NCI-H526 treated with DMSO at 0.1 percent for 48 hours (cell line): Measurements from ENCODE around the gene SNAPIN.

Experiments
- DNase-seq: peaks from one replicate; lab custom pipeline; 2025; lab: John Stamatoyannopoulos, UW

The SNAPIN gene

GRCh38 chr1:153678519-153679336, 20.2 kb downstream of the SNAPIN start, which contains the start of gene NPR1:
Gene NPR1, plus strand, starts transcription at chr1:153678688. Its CDS starts 421 bp downstream, at chr1:153679109.
- peak; percentile 47 for DNase-seq

GRCh38 chr1:153679337-153680119, 21.0 kb downstream of the SNAPIN start:
- DNase-seq = no peak

DNA sequence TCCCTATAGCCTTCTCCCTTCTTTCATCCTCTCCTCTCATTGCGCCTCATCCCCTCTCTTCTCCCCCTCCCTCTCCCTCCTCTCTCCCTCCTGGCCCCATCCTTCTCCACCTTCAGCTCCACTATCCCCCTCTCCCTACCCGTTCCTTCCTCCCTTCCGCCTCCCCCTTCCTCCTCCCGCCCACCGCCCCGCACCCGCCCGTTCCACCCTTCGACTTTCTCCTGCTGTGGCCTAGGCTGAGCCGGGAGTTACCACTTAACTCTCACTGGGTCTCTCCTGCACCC, 21.6 kb downstream of the SNAPIN start:
- no peak for DNase-seq

- DNase-seq = no peak
Measured at GRCh38 chr1:153682730-153683129, 24.2 kb downstream of the SNAPIN start.

GRCh38 chr1:153683854-153684253, 25.4 kb downstream of the SNAPIN start:
- DNase-seq = no peak

GRCh38 chr1:153684892-153685291, 26.4 kb downstream of the SNAPIN start:
- no peak for DNase-seq

- no peak for DNase-seq
Measured at GRCh38 chr1:153685544-153686340, 27.2 kb downstream of the SNAPIN start.

DNA sequence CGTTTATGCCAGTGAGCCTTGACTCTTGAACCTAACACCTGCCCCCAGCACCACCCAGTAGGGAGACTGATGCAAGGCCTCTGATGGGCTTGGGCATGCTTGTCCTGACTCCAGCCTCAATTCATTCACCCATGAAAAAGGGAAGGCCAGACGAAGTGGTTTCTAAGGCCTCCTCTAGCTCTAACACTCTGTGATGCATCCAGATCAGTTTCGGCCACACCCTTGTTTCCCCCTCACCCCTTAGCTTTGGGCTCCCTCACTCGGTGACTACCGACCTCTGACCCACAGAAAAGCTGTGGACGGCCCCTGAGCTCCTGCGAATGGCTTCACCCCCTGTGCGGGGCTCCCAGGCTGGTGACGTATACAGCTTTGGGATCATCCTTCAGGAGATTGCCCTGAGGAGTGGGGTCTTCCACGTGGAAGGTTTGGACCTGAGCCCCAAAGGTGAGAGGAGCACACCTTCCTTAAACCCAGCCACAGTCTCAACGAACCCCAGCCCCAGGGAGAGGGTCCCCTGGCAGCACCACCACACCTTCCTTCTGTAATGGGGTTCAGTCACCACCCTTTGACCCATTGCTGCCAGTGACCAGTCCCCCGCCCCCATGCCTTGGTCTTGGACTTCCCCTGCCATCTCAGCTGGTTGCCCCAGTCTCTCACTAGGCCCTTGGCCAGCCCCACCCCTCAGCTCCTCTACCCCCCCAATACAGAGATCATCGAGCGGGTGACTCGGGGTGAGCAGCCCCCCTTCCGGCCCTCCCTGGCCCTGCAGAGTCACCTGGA, 29.0 kb downstream of the SNAPIN start:
- DNase-seq = no peak

DNA sequence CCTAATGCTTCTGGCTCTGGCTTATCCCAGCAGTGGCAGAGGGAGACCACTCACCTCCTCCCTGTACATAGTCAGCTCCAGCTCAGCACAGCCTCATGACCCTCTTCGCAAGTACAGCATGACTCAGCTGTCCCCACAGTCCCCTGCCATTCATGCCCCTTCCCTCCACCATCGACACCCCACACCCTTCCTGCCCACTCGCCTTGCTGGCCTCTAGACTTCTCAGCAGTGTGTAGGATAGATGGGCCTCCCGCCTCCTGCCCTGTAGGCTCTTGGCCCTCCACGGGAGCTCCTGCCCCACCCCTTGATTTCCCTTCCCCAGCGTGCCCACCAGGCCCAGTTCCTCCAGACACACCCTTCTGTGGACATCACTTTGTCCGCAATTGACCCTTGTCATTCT, 29.8 kb downstream of the SNAPIN start:
- no peak for DNase-seq

DNA sequence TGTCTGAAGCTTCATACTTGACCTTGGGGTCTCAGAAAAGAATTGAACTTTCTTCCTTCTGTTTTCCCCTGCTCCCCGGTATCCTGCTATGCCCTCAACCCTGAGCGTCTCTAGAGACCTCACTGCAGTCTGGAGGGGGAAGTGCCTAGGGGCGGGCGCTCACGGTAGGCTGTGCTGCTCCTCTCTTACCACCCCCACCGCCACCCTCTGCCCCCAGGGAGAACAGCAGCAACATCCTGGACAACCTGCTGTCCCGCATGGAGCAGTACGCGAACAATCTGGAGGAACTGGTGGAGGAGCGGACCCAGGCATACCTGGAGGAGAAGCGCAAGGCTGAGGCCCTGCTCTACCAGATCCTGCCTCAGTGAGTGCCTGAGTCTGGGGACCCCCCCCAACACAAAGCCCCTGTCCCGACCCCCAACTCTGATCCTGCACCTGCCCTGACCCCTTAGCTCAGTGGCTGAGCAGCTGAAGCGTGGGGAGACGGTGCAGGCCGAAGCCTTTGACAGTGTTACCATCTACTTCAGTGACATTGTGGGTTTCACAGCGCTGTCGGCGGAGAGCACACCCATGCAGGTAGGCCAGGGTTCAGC, 30.3 kb downstream of the SNAPIN start:
- DNase-seq = no peak

GRCh38 chr1:153693466-153693865, 35.0 kb downstream of the SNAPIN start:
- no peak for DNase-seq

DNA sequence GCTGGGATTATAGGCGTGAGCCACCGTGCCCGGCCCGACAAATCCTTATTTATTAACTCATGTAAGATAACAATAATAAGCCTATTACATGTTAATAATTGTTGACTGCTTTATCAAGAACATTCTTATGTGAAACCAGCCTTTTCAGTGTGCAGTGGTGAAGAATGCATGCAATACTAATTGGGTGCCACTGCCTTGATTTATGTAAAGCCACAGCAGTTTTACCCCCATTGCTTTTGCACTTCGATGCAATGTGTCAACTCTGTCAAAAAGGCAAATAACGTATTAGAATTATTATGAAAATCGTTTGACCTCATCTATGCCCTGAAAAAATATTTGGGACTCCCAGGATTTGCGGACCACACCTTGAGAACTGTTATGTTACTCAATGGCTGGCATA, 38.2 kb downstream of the SNAPIN start:
- no peak for DNase-seq

GRCh38 chr1:153697191-153698019, 38.9 kb downstream of the SNAPIN start:
- DNase-seq = no peak

DNA sequence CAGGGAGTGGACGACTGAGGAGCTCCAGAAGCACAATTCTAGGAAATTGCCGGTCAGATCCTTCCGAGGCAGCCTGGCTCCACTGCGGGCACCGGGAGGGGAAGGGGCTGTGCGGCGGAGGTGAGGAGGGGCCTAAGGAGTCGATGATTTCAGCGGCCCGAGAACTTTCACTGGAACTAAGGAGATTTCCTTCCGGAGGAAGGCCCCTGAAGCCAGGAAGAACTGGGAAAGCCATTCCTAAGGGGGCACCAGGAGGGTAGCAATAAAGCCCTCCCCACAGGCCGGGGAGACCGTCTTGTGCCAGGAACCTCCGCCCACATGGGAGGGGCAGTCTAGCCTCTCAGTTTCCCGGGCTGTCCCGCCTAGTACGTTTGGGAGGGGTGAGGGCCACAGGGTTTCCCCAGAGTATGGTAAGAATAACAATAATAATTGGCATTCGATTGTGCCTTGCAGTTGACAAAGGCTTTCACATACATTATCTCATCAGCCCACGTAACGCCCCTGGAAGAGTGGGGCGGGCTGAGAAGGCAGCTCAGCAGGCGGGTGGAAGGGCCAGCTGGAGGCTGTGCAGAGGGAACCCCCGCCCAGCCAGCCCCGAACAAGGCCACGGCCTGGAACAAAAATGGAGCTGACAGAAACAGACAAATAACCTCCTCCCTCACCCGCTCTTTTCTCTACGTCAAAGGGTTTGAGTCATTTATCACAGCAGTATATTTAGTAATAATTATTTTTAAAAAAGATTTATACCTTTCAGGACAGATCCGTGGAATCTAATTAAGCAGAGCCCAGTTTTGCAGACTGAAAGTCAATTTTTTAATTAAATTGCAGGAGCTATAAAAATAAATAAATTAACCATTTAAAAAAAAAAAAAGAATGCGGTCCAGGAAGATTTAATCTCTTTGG, 39.8 kb downstream of the SNAPIN start:
- DNase-seq = no peak

DNA sequence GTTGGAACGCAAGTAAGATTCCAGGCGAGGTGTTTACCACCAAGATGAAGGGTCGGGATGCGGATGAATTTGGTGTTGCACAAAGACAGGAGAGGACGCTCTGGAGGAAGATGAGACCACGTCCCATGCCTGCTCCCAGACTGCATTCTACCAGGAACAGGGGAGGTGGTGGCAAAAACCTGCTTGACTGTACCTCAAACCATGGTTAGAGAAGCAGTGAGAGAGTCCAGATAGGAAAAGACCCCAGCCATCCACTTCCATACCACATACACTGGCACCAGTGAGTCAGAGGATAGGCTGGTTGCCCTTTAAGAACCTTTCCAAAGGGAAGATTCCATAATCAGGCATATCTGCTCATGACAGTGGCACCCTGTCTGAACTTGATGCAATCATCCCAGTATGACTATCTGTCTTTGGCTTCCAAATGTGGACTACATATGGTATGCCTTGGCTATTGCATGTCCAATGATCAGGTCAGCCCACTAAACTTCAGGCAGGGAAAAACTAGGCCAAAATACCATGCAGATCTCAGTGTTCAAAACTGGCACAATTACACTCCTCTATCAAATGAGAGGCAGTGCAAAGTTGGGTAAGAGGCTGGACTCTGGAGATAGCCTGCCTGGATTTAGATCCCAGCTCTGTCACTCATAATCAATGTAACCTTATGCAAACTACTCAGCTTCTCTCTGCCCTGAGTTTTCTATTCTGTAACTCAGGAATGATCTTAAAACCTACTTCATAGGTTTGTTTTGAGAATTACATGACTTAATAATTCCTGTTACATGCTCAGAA, 40.6 kb downstream of the SNAPIN start:
- DNase-seq = no peak

- no peak for DNase-seq
Measured at GRCh38 chr1:153699768-153700167, 41.3 kb downstream of the SNAPIN start.

- no peak for DNase-seq
Measured at GRCh38 chr1:153705484-153705883, 47.0 kb downstream of the SNAPIN start.

- peak; percentile 89 for DNase-seq
Measured at GRCh38 chr1:153711026-153711425, 52.5 kb downstream of the SNAPIN start.
